K562 (cell line): Measurements from ENCODE around the gene BCR. TPM values are rescaled to one million over a fixed set of nuclear protein-coding genes. Genes with fewer than 3 reads are reported as not detected.
"Not testable (repeated sequence)": the region's sequence is repeated elsewhere in the genome, so short reads cannot be mapped to it uniquely, and the experiment has no call there.

Experiments
- ATAC-seq: fragments of 200-7000 bp; cut with Tn5 transposase; 3 replicates; pipeline ENCODE4 v1.9.1; 2020; ENCODE audit warnings: moderate library complexity
- BruUV-seq: library from RNA; stranded (reverse); fragments of 400-500 nt; replicated peaks from 2 replicates; lab custom pipeline; 2021; lab: Mats Ljungman, UMichigan
- CTCF ChIA-PET: fragments of 300-600 bp; formaldehyde crosslinking; extraction: SDS; loops from one replicate; lab custom pipeline; 2021; ENCODE audit warnings: low intra/inter-chr PET ratio; lab: Yijun Ruan, JAX
- POLR2A ChIA-PET: fragments of 300-600, 350-650 bp; sonication (Branson Sonifier 250); formaldehyde crosslinking; extraction: SDS; loops from one replicate; lab custom pipeline; 2021; ENCODE audit warnings: antibody characterized with exemption, inconsistent platforms; lab: Yijun Ruan, JAX
- DNase-seq, 4 experiments: peaks; one replicate each; pipeline versions ENCODE4 v3.0.0 to v3.0.0-alpha.2; 2011 to 2018; ENCODE audit warnings: low spot score in 3 of 4, mixed read lengths in 3 of 4; ENCODE audit errors: extremely low read depth in 1 of 4
- FAIRE-seq: peaks from 2 replicates; lab custom pipeline; 2011; peaks lifted over from hg19 to GRCh38; lab: Jason Lieb, UNC
- H2AFZ ChIP-seq: 2 replicates; pipeline ENCODE4 v1.6.0; 2011; ENCODE audit warnings: low read depth, low read length, control low read depth, inconsistent platforms
- H3K27ac ChIP-seq: fragments of 200-600 bp; 3 replicates; pipeline ENCODE4 v1.8.0; 2011; ENCODE audit warnings: low read depth, mild to moderate bottlenecking, control low read depth, inconsistent platforms, low read length, moderate library complexity, mixed read lengths; ENCODE audit errors: extremely low read depth
- H3K27me3 ChIP-seq, 2 experiments: fragments of 300-600 bp in 1 of 2; 2 replicates in 1 of 2; 3 replicates in 1 of 2; pipeline versions ENCODE4 v1.6.0 to v1.8.0; 2011; ENCODE audit warnings: inconsistent platforms in 2 of 2, low read length in 2 of 2, mild to moderate bottlenecking in 1 of 2, mixed read lengths in 1 of 2, moderate library complexity in 1 of 2; ENCODE audit not compliant: control insufficient read depth in 2 of 2, insufficient read depth in 2 of 2
- H3K36me3 ChIP-seq: fragments of 300-600 bp; 3 replicates; pipeline ENCODE4 v1.8.0; 2011; ENCODE audit warnings: mild to moderate bottlenecking, low read length, inconsistent platforms; ENCODE audit not compliant: control insufficient read depth, insufficient read depth
- H3K4me1 ChIP-seq, 2 experiments: fragments of 200-600 bp in 1 of 2; replicated peaks in 1 of 2; 2 replicates in 1 of 2; 3 replicates in 1 of 2; pipeline versions ENCODE4 v1.5.1 to v1.8.0; 2011; ENCODE audit warnings: inconsistent platforms in 2 of 2, low read length in 2 of 2, mild to moderate bottlenecking in 1 of 2, mixed read lengths in 1 of 2, moderate library complexity in 1 of 2; ENCODE audit not compliant: control insufficient read depth in 2 of 2, insufficient read depth in 2 of 2
- H3K4me2 ChIP-seq: 2 replicates; pipeline ENCODE4 v1.6.1; 2011; ENCODE audit warnings: low read length, control low read depth, inconsistent platforms, mixed read lengths; ENCODE audit not compliant: insufficient read depth
- H3K4me3 ChIP-seq: fragments of 200-600 bp; sonication (generic), shearing (Covaris generic); 2 replicates; pipeline ENCODE4 v1.5.1; 2016; ENCODE audit warnings: control low read depth, inconsistent platforms
- H3K79me2 ChIP-seq: fragments of 200-600 bp; 3 replicates; pipeline ENCODE4 v1.8.0; 2011; ENCODE audit warnings: low read length, inconsistent platforms; ENCODE audit not compliant: control insufficient read depth, insufficient read depth
- H3K9ac ChIP-seq, 2 experiments: 2 replicates each; pipeline versions ENCODE4 v1.6.0 to v1.6.1; 2011; ENCODE audit warnings: low read depth in 2 of 2, low read length in 2 of 2, control low read depth in 1 of 2, inconsistent platforms in 1 of 2, mild to moderate bottlenecking in 1 of 2, mixed read lengths in 1 of 2; ENCODE audit not compliant: insufficient read depth in 1 of 2
- H3K9me1 ChIP-seq: one replicate; pipeline ENCODE4 v1.6.0; 2011; ENCODE audit warnings: inconsistent platforms, mild to moderate bottlenecking, low read length, moderate library complexity; ENCODE audit not compliant: control insufficient read depth, insufficient read depth
- H3K9me3 ChIP-seq: replicated peaks from 2 replicates; pipeline ENCODE4 v1.5.1; 2011; ENCODE audit warnings: low read depth, low read length, inconsistent platforms; ENCODE audit not compliant: control insufficient read depth, insufficient read depth
- H4K20me1 ChIP-seq: replicated peaks from 2 replicates; pipeline ENCODE4 v1.6.1; 2011; ENCODE audit warnings: low read length, inconsistent platforms, mixed read lengths; ENCODE audit not compliant: control insufficient read depth, insufficient read depth
- CCNT2 ChIP-seq: IDR thresholded peaks from 2 replicates; pipeline ENCODE4 v1.6.1; 2011; ENCODE audit warnings: borderline replicate concordance, low read depth, mild to moderate bottlenecking, moderate library complexity, mixed read lengths, low read length; ENCODE audit not compliant: insufficient read length; ENCODE audit errors: extremely low read depth
- WGBS: fragments of 100-300 bp; shearing (Covaris generic); methylation state at CpG from one replicate; pipeline ENCODE4 v1.1.6; 2016; ENCODE audit warnings: low coverage, mixed read lengths; ENCODE audit not compliant: insufficient coverage; ENCODE audit errors: missing lambda C conversion rate; 5-methylcytosine and 5-hydroxymethylcytosine counted together
- in situ Hi-C: fragments of 300-500 bp; cut with MboI; formaldehyde crosslinking; loops from 4 replicates; pipeline ENCODE4 v1.15.0; 2018; ENCODE audit warnings: inconsistent platforms, mixed read lengths
- intact Hi-C: fragments of 100-400 bp; cut with micrococcal nuclease; formaldehyde crosslinking; loops from 2 replicates; pipeline ENCODE4 v1.14.2; 2022
- polyA plus RNA-seq, 8 experiments: library from polyadenylated mRNA; depleted of rRNA in 4 of 8; stranded (reverse) in 5 of 8; unstranded in 3 of 8; fragments of >200 nt; fragmentation: Nextera tagmentation in 2 of 8; fragmentation: Illumina TruSeq in 1 of 8; extraction: Ambion mirVana in 2 of 8; extraction: Trizol in 1 of 8; gene quantifications; 2 replicates each; pipeline versions ENCODE4 v1.2.1 to v1.2.3, GENCODE V29; 2011 to 2014; ENCODE audit warnings: inconsistent platforms in 1 of 8, missing spikeins in 1 of 8
- total RNA-seq, 7 experiments: library from RNA; depleted of rRNA in 6 of 7; stranded (reverse); fragments of >200 nt in 6 of 7; fragmentation: Illumina TruSeq in 2 of 7; extraction: Trizol in 2 of 7; gene quantifications; 2 replicates each; pipeline versions ENCODE4 v1.2.1 to v1.2.3, GENCODE V29; 2011 to 2021; ENCODE audit warnings: low replicate concordance in 1 of 7
- TF ChIP-seq, protein P1 (sequence below): sonication (generic); formaldehyde crosslinking; IDR thresholded peaks from 2 replicates; pipeline ENCODE4 v1.8.1; 2023; ENCODE audit warnings: mild to moderate bottlenecking, missing genetic modification reagents

Gene BCR
- total and polyA plus RNA-seq, 9 of the 15 experiments (the other 6 are each of a cell fraction or from before 2014, with no cell fraction given): 0.41 to 150 (median 45.6) TPM

DNA sequence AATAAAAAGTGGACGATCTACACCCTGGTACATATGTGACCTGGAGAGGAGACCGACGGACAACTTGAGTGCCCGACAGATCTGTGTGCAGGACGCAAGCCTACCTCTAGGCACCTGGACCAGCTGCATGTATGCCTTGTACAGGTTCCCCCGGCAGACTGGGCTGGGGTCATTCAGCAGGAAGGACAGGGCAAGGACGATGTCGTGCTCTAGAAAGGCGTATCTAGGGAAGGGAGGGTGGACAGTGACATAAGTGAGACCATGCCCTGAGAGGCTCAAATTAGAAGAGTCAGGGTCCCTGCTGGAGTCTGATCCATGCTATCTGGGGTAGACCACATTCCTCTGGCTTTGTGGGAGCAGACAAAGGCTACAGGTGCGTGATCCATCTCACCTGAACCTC is 46.4 kb upstream of the BCR start:
- Histone ChIP-seq H3K4me2 (no peak overlapping the region), H3K9ac (no peak overlapping the region; a peak in 1 of 4 replicates), H2AFZ (no peak overlapping the region), H3K4me3 (no peak overlapping the region), H3K79me2 (no peaks in the 10 kb centered on the region), H3K9me3 (no peaks in the 10 kb centered on the region), H3K27me3 (peaks cover 56 to 61% of the 10 kb centered on the region in 2 experiments), H3K9me1 (peaks cover 4% of the 10 kb centered on the region), H3K27ac (no peak overlapping the region), H4K20me1 (peaks cover 21% of the 10 kb centered on the region), H3K4me1 (no peaks in the 10 kb centered on the region; a peak in 1 of 5 replicates), H3K36me3 (no peaks in the 10 kb centered on the region)
- TF ChIP-seq, protein P1, sequence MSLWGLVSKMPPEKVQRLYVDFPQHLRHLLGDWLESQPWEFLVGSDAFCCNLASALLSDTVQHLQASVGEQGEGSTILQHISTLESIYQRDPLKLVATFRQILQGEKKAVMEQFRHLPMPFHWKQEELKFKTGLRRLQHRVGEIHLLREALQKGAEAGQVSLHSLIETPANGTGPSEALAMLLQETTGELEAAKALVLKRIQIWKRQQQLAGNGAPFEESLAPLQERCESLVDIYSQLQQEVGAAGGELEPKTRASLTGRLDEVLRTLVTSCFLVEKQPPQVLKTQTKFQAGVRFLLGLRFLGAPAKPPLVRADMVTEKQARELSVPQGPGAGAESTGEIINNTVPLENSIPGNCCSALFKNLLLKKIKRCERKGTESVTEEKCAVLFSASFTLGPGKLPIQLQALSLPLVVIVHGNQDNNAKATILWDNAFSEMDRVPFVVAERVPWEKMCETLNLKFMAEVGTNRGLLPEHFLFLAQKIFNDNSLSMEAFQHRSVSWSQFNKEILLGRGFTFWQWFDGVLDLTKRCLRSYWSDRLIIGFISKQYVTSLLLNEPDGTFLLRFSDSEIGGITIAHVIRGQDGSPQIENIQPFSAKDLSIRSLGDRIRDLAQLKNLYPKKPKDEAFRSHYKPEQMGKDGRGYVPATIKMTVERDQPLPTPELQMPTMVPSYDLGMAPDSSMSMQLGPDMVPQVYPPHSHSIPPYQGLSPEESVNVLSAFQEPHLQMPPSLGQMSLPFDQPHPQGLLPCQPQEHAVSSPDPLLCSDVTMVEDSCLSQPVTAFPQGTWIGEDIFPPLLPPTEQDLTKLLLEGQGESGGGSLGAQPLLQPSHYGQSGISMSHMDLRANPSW (CRISPR knock-in tag): 0 out of 2 replicates have a peak, but pooled peaks have one; percentile 56
- TF ChIP-seq CCNT2: no peak
- DNase-seq (peak in 3 of 4 experiments; percentile 49 to 55 (median 50)), FAIRE-seq (no peak), ATAC-seq (peak; percentile 2; the same call in 2 of the 3 replicates)
- in situ Hi-C loops: no loop called here
- POLR2A ChIA-PET: interaction anchor here (0.8 to 8.6 kb wide), 9 partner anchors 6 to 64 kb away, joined by 3 to 74 read pairs (median 4); partner anchors contain the start of genes GNAZ and RSPH14
- CTCF ChIA-PET: interaction anchor here (0.7 to 12.0 kb wide), 2 partner anchors 175 to 383 kb away, joined by 3 to 549 read pairs; no protein-coding TSS in a partner anchor
- WGBS: 3% methylated on average over 10 of the region's 10 CpGs
- intact Hi-C loops: loop anchor here (2.0 kb wide), 1 partner anchor 19 kb away; no protein-coding TSS in a partner anchor
- no TSS peak for BruUV-seq

DNA sequence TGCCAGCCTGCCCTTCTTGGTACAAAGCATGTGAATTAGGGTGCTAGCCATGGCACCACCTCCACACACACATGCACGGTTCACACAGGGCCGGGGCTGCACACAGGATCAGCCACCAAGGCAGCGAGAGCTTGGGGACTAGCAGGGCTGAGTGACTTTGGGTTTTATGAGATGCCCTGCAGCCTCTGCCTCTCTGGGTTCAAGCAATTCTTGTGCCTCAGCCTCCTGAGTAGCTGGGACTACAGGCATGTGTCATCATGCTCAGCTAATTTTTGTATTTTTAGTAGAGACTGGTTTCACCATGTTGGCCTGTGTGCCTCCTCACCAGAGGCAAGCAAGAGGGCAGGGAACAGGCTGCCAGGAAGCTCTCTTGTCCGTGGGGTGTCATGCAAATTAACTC is 43.3 kb upstream of the BCR start:
- BruUV-seq, H3K36me3 ChIP-seq, ATAC-seq, H3K4me2 ChIP-seq, H3K4me1 ChIP-seq, intact Hi-C loops, FAIRE-seq, H3K4me3 ChIP-seq, H2AFZ ChIP-seq, in situ Hi-C loops, H3K9me1 ChIP-seq, H3K27ac ChIP-seq, H3K9me3 ChIP-seq, H3K9ac ChIP-seq, CTCF ChIA-PET, DNase-seq, H3K79me2 ChIP-seq: not testable (repeated sequence)
- 0% methylated on average over 4 of the region's 4 CpGs for WGBS
- H4K20me1 ChIP-seq: 0 out of 2 replicates have a peak, but pooled peaks cover 16% of the 10 kb centered on the region
- POLR2A ChIA-PET: interaction anchor here (0.7 to 5.6 kb wide), 5 partner anchors 7 to 446 kb away, joined by 3 to 68 read pairs (median 5); no protein-coding TSS in a partner anchor
- H3K27me3 ChIP-seq: peaks cover 40 to 41% of the 10 kb centered on the region in 2 experiments
